ENCODE measurements around the gene TNFRSF11A.

- TF ChIP-seq CTCF (IDR thresholded peaks at IDR 0.05) (no peak), ZFX (IDR thresholded peaks at IDR 0.05; ENCODE audit: borderline replicate concordance) (no peak)
Observed at GRCh38 chr18:62324181-62324828, 805 bp upstream of the TNFRSF11A start.

Data from 22Rv1 (cell line).